ENCODE measurements around the gene PRMT6.

The PRMT6 gene

DNA sequence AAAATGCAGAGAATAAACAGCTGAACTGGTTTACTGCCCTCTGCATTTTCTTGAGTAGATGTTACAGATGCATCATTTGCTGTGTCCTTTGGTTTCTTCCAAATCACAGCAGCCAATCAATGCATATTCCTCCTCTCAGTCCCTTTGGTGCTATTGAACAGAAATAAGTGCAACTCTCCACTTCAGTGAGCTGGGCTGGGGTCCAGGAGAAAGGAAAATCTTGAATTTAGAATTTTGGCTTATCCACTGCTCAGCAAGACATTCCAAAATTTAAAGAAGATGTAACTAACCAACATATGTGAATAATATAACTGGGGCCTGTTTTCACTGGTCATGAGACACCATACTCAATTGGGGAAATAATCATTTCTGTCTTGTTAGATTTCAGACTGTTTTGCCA, 39.2 kb downstream of the PRMT6 start:
- no peak for DNase-seq (ENCODE audit: low read depth)
- H3K4me3 ChIP-seq (ENCODE audit: low read depth, low read length) = no peak overlapping the region
- TF ChIP-seq, protein P1, sequence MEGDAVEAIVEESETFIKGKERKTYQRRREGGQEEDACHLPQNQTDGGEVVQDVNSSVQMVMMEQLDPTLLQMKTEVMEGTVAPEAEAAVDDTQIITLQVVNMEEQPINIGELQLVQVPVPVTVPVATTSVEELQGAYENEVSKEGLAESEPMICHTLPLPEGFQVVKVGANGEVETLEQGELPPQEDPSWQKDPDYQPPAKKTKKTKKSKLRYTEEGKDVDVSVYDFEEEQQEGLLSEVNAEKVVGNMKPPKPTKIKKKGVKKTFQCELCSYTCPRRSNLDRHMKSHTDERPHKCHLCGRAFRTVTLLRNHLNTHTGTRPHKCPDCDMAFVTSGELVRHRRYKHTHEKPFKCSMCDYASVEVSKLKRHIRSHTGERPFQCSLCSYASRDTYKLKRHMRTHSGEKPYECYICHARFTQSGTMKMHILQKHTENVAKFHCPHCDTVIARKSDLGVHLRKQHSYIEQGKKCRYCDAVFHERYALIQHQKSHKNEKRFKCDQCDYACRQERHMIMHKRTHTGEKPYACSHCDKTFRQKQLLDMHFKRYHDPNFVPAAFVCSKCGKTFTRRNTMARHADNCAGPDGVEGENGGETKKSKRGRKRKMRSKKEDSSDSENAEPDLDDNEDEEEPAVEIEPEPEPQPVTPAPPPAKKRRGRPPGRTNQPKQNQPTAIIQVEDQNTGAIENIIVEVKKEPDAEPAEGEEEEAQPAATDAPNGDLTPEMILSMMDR (IDR thresholded peaks at IDR 0.05; ENCODE audit: low read depth, low read length, missing control alignments) = no peak
- in situ Hi-C loops (cut with HindIII; ENCODE audit: low sequenced_read_pairs) = no loop called here

DNA sequence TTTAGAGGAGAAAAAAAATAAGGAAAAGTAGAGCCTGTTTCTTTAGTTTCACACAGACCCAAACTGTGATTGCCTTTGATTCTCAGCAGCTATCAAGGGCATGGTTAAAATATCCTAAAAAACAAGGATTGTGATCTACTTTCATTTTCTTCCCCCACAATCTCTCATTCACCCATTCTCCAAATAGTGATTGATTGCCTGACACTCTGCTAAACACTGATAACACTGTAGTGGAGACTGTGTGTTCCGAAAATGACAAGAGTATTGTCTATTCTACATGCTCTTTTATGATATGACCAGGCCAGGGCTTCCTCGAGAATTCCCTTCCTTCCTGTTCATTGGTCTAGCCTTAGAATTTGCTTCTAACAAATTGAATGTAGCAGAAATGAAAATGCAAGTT, 40.2 kb downstream of the PRMT6 start:
- TF ChIP-seq, protein P1 (IDR thresholded peaks at IDR 0.05; ENCODE audit: low read depth, low read length, missing control alignments) = no peak
- in situ Hi-C loops (cut with HindIII; ENCODE audit: low sequenced_read_pairs) = no loop called here
- H3K4me3 ChIP-seq (ENCODE audit: low read depth, low read length) = no peak overlapping the region
- no peak for DNase-seq (ENCODE audit: low read depth)

DNA sequence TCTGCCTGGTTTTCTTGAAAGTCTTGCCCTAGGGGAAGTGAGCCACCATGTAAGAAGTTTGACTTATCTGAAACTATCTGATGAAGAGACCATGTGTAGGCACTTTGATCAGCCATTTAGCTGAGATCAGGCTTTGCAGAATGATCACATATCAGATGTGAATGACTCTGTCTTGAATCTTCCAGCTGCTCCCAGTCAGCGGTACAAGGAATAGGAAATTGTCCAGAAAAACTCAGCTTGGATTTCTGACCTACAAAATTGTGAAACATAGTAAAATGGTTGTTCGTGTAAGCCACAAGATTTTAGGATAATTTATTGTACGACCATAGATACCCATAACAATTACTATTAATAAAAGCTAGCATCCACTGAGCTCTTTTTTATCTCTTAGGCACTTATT, 42.5 kb downstream of the PRMT6 start:
- in situ Hi-C loops (cut with HindIII; ENCODE audit: low sequenced_read_pairs) = no loop called here
- no peak for DNase-seq (ENCODE audit: low read depth)

DNA sequence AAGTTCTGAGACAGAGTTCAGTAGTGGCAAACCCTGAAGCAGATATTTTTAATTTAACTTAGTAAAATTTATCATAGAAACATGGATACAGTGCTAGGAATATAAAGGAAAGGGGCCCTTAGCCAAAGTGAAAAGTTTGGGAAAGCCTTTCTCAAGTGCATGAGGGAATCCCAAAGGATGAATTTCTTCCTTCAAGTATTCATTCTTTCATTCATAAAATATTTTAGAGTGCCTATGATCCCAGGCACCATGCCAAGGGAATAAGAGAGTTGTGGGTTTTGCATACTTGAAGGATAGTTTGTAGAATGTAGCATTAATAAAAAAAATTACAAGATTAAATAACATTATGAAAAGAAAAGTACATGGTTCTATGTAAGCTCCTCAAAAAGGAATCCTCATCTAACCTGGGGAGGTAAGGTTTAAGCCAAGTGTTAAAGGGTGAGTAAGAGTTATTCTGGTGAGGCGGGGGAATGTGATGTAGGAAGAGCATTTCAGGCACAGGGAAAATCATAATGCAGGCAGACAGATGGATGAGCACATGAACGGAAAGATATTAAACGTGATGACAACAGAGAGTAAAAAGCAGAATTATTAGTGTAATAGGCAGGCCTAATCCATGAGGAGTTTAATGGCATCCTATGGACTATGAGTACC, 44.0 kb downstream of the PRMT6 start:
- H3K4me3 ChIP-seq (ENCODE audit: low read depth, low read length) = no peak overlapping the region
- DNase-seq (ENCODE audit: low read depth) = no peak
- in situ Hi-C loops (cut with HindIII; ENCODE audit: low sequenced_read_pairs) = no loop called here
- TF ChIP-seq, protein P1 (IDR thresholded peaks at IDR 0.05; ENCODE audit: low read depth, low read length, missing control alignments) = no peak

More for the DNA sequence above, 42.5 kb downstream of the PRMT6 start:
- no peak overlapping the region for H3K4me3 ChIP-seq (ENCODE audit: low read depth, low read length)
- TF ChIP-seq, protein P1 (IDR thresholded peaks at IDR 0.05; ENCODE audit: low read depth, low read length, missing control alignments) = no peak

DNA sequence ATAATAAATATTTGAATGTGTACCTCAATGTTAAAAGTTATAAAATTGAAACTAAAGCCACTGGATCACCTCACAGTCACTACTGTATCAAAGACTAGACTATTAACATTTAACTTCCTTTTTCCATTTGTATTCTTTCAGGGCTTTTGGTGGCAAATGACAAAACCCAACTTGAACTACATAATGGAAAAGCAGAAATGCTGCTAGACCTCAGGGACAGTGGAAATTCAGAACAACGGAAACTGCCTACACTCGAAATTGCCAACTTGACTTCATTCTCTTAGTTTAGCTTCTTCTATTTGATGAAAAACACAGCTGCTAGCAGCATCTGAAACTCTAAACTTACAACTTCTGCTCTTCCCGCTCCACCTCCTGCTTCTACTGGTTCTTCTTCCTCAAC, 49.4 kb downstream of the PRMT6 start:
- TF ChIP-seq, protein P1 (IDR thresholded peaks at IDR 0.05; ENCODE audit: low read depth, low read length, missing control alignments) = no peak
- DNase-seq (ENCODE audit: low read depth) = no peak
- no peak overlapping the region for H3K4me3 ChIP-seq (ENCODE audit: low read depth, low read length)
- in situ Hi-C loops (cut with HindIII; ENCODE audit: low sequenced_read_pairs) = no loop called here

All from astrocyte of the cerebellum (primary cell).